ENCODE data around the gene GPR65. TPM values are rescaled to one million over a fixed set of nuclear protein-coding genes. Genes with fewer than 3 reads are reported as not detected.

The GPR65 gene
- total RNA-seq, 3 donors from 2014 or later = 0.41 to 1.6 (median 1.6) TPM

DNA sequence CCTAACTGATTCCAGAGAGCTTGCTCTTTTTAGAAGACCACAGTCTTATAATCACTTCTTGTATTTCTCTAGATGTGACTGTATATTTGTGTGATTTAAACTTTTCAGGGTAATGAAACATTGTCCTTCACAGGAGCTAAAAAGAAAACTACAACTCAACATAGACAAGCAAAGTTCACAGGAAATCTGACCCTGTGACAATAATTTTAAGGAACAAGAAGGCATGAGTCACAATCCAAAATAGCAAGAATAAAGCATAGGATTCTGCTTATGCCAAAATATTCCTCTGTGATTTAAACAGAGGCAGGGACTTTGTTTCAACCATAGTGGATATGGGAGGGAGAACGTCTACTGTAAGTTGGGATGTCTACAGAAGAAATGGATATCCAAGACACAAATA is 44.3 kb downstream of the GPR65 start:
- H3K9me3 ChIP-seq = no peaks in the 10 kb centered on the region
- H3K4me1 ChIP-seq (ENCODE audit: low read depth) = no peaks in the 10 kb centered on the region
- TF ChIP-seq, protein P1, sequence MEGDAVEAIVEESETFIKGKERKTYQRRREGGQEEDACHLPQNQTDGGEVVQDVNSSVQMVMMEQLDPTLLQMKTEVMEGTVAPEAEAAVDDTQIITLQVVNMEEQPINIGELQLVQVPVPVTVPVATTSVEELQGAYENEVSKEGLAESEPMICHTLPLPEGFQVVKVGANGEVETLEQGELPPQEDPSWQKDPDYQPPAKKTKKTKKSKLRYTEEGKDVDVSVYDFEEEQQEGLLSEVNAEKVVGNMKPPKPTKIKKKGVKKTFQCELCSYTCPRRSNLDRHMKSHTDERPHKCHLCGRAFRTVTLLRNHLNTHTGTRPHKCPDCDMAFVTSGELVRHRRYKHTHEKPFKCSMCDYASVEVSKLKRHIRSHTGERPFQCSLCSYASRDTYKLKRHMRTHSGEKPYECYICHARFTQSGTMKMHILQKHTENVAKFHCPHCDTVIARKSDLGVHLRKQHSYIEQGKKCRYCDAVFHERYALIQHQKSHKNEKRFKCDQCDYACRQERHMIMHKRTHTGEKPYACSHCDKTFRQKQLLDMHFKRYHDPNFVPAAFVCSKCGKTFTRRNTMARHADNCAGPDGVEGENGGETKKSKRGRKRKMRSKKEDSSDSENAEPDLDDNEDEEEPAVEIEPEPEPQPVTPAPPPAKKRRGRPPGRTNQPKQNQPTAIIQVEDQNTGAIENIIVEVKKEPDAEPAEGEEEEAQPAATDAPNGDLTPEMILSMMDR (IDR thresholded peaks at IDR 0.05) = no peak
- DNase-seq (no peak), ATAC-seq (no peak)
- no peaks in the 10 kb centered on the region for H3K36me3 ChIP-seq (ENCODE audit: low read depth)
- no peak overlapping the region for H3K4me3 ChIP-seq
- intact Hi-C loops (cut with DNase I, micrococcal nuclease) = no loop called here

DNA sequence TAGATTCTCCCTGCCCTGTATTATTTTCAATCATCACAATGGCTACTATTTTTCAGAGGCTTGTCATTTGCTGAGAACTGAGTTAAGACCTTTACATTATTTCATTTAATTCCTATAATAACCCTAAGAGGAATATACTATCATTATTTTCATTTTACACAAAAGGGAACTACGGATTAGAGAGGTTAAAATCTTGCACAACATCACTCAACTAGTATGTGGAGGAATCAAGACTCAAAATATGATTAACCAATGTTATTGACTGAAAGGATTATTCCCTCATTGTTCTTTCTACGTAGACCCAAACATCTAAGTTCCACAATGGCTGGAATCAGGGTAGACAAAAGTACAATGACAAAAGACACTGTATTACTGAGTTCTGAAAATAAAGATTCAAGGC is 45.0 kb downstream of the GPR65 start:
- DNase-seq (no peak), ATAC-seq (no peak)
- Histone ChIP-seq H3K4me1 (ENCODE audit: low read depth) (no peaks in the 10 kb centered on the region), H3K4me3 (no peak overlapping the region), H3K36me3 (ENCODE audit: low read depth) (no peaks in the 10 kb centered on the region), H3K9me3 (no peaks in the 10 kb centered on the region)
- intact Hi-C loops (cut with DNase I, micrococcal nuclease) = no loop called here
- TF ChIP-seq, protein P1 (IDR thresholded peaks at IDR 0.05) = no peak

DNA sequence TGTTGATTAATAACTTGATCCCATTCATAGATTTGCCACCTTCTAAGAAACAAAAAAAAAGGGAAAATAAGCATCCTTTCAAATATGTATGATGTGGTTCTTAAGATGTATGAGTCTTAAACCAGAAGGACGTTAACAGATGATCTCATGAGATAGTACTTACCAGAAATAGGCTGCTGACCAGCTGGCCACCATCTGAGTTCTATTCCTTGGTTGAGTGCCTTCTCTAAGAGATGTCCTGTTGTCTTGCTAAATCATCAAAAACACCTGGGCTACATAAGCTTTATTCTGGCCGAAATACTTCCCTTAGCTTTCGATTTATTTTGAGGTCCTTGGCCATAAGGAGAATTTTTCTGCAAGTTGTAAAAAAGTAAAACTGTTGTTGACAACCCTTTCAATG is 55.6 kb downstream of the GPR65 start:
- intact Hi-C loops (cut with DNase I, micrococcal nuclease) = no loop called here
- ATAC-seq (no peak), DNase-seq (no peak)
- Histone ChIP-seq H3K4me1 (ENCODE audit: low read depth) (no peaks in the 10 kb centered on the region), H3K9me3 (no peaks in the 10 kb centered on the region), H3K36me3 (ENCODE audit: low read depth) (no peaks in the 10 kb centered on the region), H3K4me3 (no peak overlapping the region)
- TF ChIP-seq, protein P1 (IDR thresholded peaks at IDR 0.05) = no peak

DNA sequence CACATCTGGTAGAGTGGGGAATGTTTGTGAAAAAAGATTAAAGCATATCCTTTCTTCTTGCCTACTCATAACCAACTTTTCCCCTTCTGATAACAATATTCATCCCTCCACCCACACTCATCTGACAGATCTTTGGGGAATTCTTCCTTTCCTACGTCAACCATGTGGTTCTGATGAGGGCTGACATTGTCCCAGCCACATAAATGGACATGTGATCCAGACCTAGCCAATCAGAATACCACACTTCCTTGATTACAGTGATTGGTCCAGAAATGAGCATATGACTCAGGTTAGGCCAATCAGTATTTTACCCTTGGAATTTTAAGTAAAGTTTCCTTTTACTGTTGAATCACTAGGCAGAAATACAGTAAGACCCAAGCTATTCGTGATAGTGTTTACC is 58.9 kb downstream of the GPR65 start:
- TF ChIP-seq, protein P1 (IDR thresholded peaks at IDR 0.05) = no peak
- intact Hi-C loops (cut with DNase I, micrococcal nuclease) = no loop called here
- no peak for ATAC-seq
- Histone ChIP-seq H3K9me3 (no peaks in the 10 kb centered on the region), H3K4me1 (ENCODE audit: low read depth) (no peaks in the 10 kb centered on the region), H3K4me3 (no peak overlapping the region), H3K36me3 (ENCODE audit: low read depth) (no peaks in the 10 kb centered on the region)
- no peak for DNase-seq

Other genes with a start within 250 kb of the GPR65 start
- 10 to 100 TPM; 21.2 to 29.8 (median 24.3) TPM for gene GALC, start 12.0 kb upstream of the GPR65 start, total RNA-seq

Measured in mucosa of descending colon (tissue), 3 donors.